ENCODE data around the gene RALGAPA2.

The RALGAPA2 gene

GRCh38 chr20:20473657-20474056 is 238.8 kb downstream of the RALGAPA2 start:
- H3K36me3 ChIP-seq (ENCODE audit: control insufficient read depth in 2 of 2, insufficient read depth in 2 of 2, low read length in 2 of 2): peaks cover 8% of the 10 kb centered on the region in 2 donors
- no peak overlapping the region for H3K27ac ChIP-seq (ENCODE audit: low read depth in 2 of 2, low read length in 2 of 2)
- no peak overlapping the region for H3K9ac ChIP-seq (ENCODE audit: low read depth in 1 of 2, low read length in 2 of 2)

GRCh38 chr20:20472684-20473274 is 239.7 kb downstream of the RALGAPA2 start:
- H3K27me3 ChIP-seq (ENCODE audit: control insufficient read depth in 2 of 2, insufficient read depth in 2 of 2, low read length in 2 of 2): no peaks in the 10 kb centered on the region
- H3K27ac ChIP-seq (ENCODE audit: low read depth in 2 of 2, low read length in 2 of 2): no peak overlapping the region
- no peak overlapping the region for H3K4me3 ChIP-seq (ENCODE audit: low read length in 2 of 2)
- no peaks in the 10 kb centered on the region for H3K9me3 ChIP-seq (ENCODE audit: control insufficient read depth in 2 of 2, low read length in 2 of 2)
- no peak overlapping the region for H3K9ac ChIP-seq (ENCODE audit: low read depth in 1 of 2, low read length in 2 of 2)
- H3K4me1 ChIP-seq (ENCODE audit: control insufficient read depth in 2 of 2, insufficient read depth in 2 of 2, low read length in 2 of 2): no peaks in the 10 kb centered on the region
- H3K36me3 ChIP-seq (ENCODE audit: control insufficient read depth in 2 of 2, insufficient read depth in 2 of 2, low read length in 2 of 2): peaks cover 12 to 14% of the 10 kb centered on the region in 2 donors

More at GRCh38 chr20:20473657-20474056, 238.8 kb downstream of the RALGAPA2 start:
- Histone ChIP-seq H3K4me3 (ENCODE audit: low read length in 2 of 2) (no peak overlapping the region), H3K9me3 (ENCODE audit: control insufficient read depth in 2 of 2, low read length in 2 of 2) (no peaks in the 10 kb centered on the region), H3K27me3 (ENCODE audit: control insufficient read depth in 2 of 2, insufficient read depth in 2 of 2, low read length in 2 of 2) (no peaks in the 10 kb centered on the region), H3K4me1 (ENCODE audit: control insufficient read depth in 2 of 2, insufficient read depth in 2 of 2, low read length in 2 of 2) (no peaks in the 10 kb centered on the region)

GRCh38 chr20:20466341-20466879 is 246.0 kb downstream of the RALGAPA2 start:
- Histone ChIP-seq H3K27ac (ENCODE audit: low read depth in 2 of 2, low read length in 2 of 2) (no peak overlapping the region), H3K9ac (ENCODE audit: low read depth in 1 of 2, low read length in 2 of 2) (no peak overlapping the region), H3K4me1 (ENCODE audit: control insufficient read depth in 2 of 2, insufficient read depth in 2 of 2, low read length in 2 of 2) (no peaks in the 10 kb centered on the region), H3K4me3 (ENCODE audit: low read length in 2 of 2) (no peak overlapping the region), H3K36me3 (ENCODE audit: control insufficient read depth in 2 of 2, insufficient read depth in 2 of 2, low read length in 2 of 2) (peaks cover 9 to 12% of the 10 kb centered on the region in 2 donors), H3K9me3 (ENCODE audit: control insufficient read depth in 2 of 2, low read length in 2 of 2) (no peaks in the 10 kb centered on the region), H3K27me3 (ENCODE audit: control insufficient read depth in 2 of 2, insufficient read depth in 2 of 2, low read length in 2 of 2) (no peaks in the 10 kb centered on the region)

- H3K36me3 ChIP-seq (ENCODE audit: control insufficient read depth in 2 of 2, insufficient read depth in 2 of 2, low read length in 2 of 2): peaks cover 9 to 12% of the 10 kb centered on the region in 2 donors
- H3K27ac ChIP-seq (ENCODE audit: low read depth in 2 of 2, low read length in 2 of 2): no peak overlapping the region
- no peaks in the 10 kb centered on the region for H3K9me3 ChIP-seq (ENCODE audit: control insufficient read depth in 2 of 2, low read length in 2 of 2)
- H3K4me3 ChIP-seq (ENCODE audit: low read length in 2 of 2): no peak overlapping the region
- no peak overlapping the region for H3K9ac ChIP-seq (ENCODE audit: low read depth in 1 of 2, low read length in 2 of 2)
- H3K4me1 ChIP-seq (ENCODE audit: control insufficient read depth in 2 of 2, insufficient read depth in 2 of 2, low read length in 2 of 2): no peaks in the 10 kb centered on the region
- H3K27me3 ChIP-seq (ENCODE audit: control insufficient read depth in 2 of 2, insufficient read depth in 2 of 2, low read length in 2 of 2): no peaks in the 10 kb centered on the region
Measured at GRCh38 chr20:20465252-20465651, 247.2 kb downstream of the RALGAPA2 start.

GRCh38 chr20:20463933-20464374 is 248.5 kb downstream of the RALGAPA2 start:
- Histone ChIP-seq H3K27me3 (ENCODE audit: control insufficient read depth in 2 of 2, insufficient read depth in 2 of 2, low read length in 2 of 2) (no peaks in the 10 kb centered on the region), H3K4me1 (ENCODE audit: control insufficient read depth in 2 of 2, insufficient read depth in 2 of 2, low read length in 2 of 2) (no peaks in the 10 kb centered on the region), H3K9ac (ENCODE audit: low read depth in 1 of 2, low read length in 2 of 2) (no peak overlapping the region), H3K27ac (ENCODE audit: low read depth in 2 of 2, low read length in 2 of 2) (no peak overlapping the region), H3K4me3 (ENCODE audit: low read length in 2 of 2) (no peak overlapping the region), H3K9me3 (ENCODE audit: control insufficient read depth in 2 of 2, low read length in 2 of 2) (no peaks in the 10 kb centered on the region), H3K36me3 (ENCODE audit: control insufficient read depth in 2 of 2, insufficient read depth in 2 of 2, low read length in 2 of 2) (peaks cover 7 to 8% of the 10 kb centered on the region in 2 donors)

GRCh38 chr20:20462185-20462584 is 250.3 kb downstream of the RALGAPA2 start:
- no peak overlapping the region for H3K9ac ChIP-seq (ENCODE audit: low read depth in 1 of 2, low read length in 2 of 2)
- H3K9me3 ChIP-seq (ENCODE audit: control insufficient read depth in 2 of 2, low read length in 2 of 2): no peaks in the 10 kb centered on the region
- no peak overlapping the region for H3K27ac ChIP-seq (ENCODE audit: low read depth in 2 of 2, low read length in 2 of 2)
- peaks cover 4 to 5% of the 10 kb centered on the region in 2 donors for H3K36me3 ChIP-seq (ENCODE audit: control insufficient read depth in 2 of 2, insufficient read depth in 2 of 2, low read length in 2 of 2)
- peaks cover 0 to 5% of the 10 kb centered on the region in 2 donors for H3K4me1 ChIP-seq (ENCODE audit: control insufficient read depth in 2 of 2, insufficient read depth in 2 of 2, low read length in 2 of 2)
- no peak overlapping the region for H3K4me3 ChIP-seq (ENCODE audit: low read length in 2 of 2)
- no peaks in the 10 kb centered on the region for H3K27me3 ChIP-seq (ENCODE audit: control insufficient read depth in 2 of 2, insufficient read depth in 2 of 2, low read length in 2 of 2)

GRCh38 chr20:20461551-20461950 is 250.9 kb downstream of the RALGAPA2 start:
- Histone ChIP-seq H3K9me3 (ENCODE audit: control insufficient read depth in 2 of 2, low read length in 2 of 2) (no peaks in the 10 kb centered on the region), H3K27me3 (ENCODE audit: control insufficient read depth in 2 of 2, insufficient read depth in 2 of 2, low read length in 2 of 2) (no peaks in the 10 kb centered on the region), H3K4me3 (ENCODE audit: low read length in 2 of 2) (no peak overlapping the region), H3K4me1 (ENCODE audit: control insufficient read depth in 2 of 2, insufficient read depth in 2 of 2, low read length in 2 of 2) (peaks cover 0 to 5% of the 10 kb centered on the region in 2 donors), H3K27ac (ENCODE audit: low read depth in 2 of 2, low read length in 2 of 2) (no peak overlapping the region), H3K36me3 (ENCODE audit: control insufficient read depth in 2 of 2, insufficient read depth in 2 of 2, low read length in 2 of 2) (peaks cover 4 to 5% of the 10 kb centered on the region in 2 donors), H3K9ac (ENCODE audit: low read depth in 1 of 2, low read length in 2 of 2) (no peak overlapping the region)

GRCh38 chr20:20459726-20460125 is 252.7 kb downstream of the RALGAPA2 start:
- Histone ChIP-seq H3K4me3 (ENCODE audit: low read length in 2 of 2) (no peak overlapping the region), H3K27me3 (ENCODE audit: control insufficient read depth in 2 of 2, insufficient read depth in 2 of 2, low read length in 2 of 2) (no peaks in the 10 kb centered on the region), H3K27ac (ENCODE audit: low read depth in 2 of 2, low read length in 2 of 2) (no peak overlapping the region), H3K9me3 (ENCODE audit: control insufficient read depth in 2 of 2, low read length in 2 of 2) (no peaks in the 10 kb centered on the region), H3K4me1 (ENCODE audit: control insufficient read depth in 2 of 2, insufficient read depth in 2 of 2, low read length in 2 of 2) (peaks cover 0 to 5% of the 10 kb centered on the region in 2 donors), H3K36me3 (ENCODE audit: control insufficient read depth in 2 of 2, insufficient read depth in 2 of 2, low read length in 2 of 2) (peaks cover 4 to 11% of the 10 kb centered on the region in 2 donors), H3K9ac (ENCODE audit: low read depth in 1 of 2, low read length in 2 of 2) (no peak overlapping the region)

GRCh38 chr20:20457392-20458126 is 254.9 kb downstream of the RALGAPA2 start:
- Histone ChIP-seq H3K4me3 (ENCODE audit: low read length in 2 of 2) (no peak overlapping the region), H3K36me3 (ENCODE audit: control insufficient read depth in 2 of 2, insufficient read depth in 2 of 2, low read length in 2 of 2) (peaks cover 10 to 11% of the 10 kb centered on the region in 2 donors), H3K9ac (ENCODE audit: low read depth in 1 of 2, low read length in 2 of 2) (no peak overlapping the region), H3K27ac (ENCODE audit: low read depth in 2 of 2, low read length in 2 of 2) (no peak overlapping the region), H3K27me3 (ENCODE audit: control insufficient read depth in 2 of 2, insufficient read depth in 2 of 2, low read length in 2 of 2) (no peaks in the 10 kb centered on the region), H3K9me3 (ENCODE audit: control insufficient read depth in 2 of 2, low read length in 2 of 2) (no peaks in the 10 kb centered on the region), H3K4me1 (ENCODE audit: control insufficient read depth in 2 of 2, insufficient read depth in 2 of 2, low read length in 2 of 2) (peaks cover 0 to 5% of the 10 kb centered on the region in 2 donors)

GRCh38 chr20:20456741-20457140 is 255.7 kb downstream of the RALGAPA2 start:
- Histone ChIP-seq H3K27ac (ENCODE audit: low read depth in 2 of 2, low read length in 2 of 2) (no peak overlapping the region), H3K9ac (ENCODE audit: low read depth in 1 of 2, low read length in 2 of 2) (no peak overlapping the region), H3K9me3 (ENCODE audit: control insufficient read depth in 2 of 2, low read length in 2 of 2) (no peaks in the 10 kb centered on the region), H3K4me1 (ENCODE audit: control insufficient read depth in 2 of 2, insufficient read depth in 2 of 2, low read length in 2 of 2) (peaks cover 0 to 5% of the 10 kb centered on the region in 2 donors), H3K4me3 (ENCODE audit: low read length in 2 of 2) (no peak overlapping the region), H3K36me3 (ENCODE audit: control insufficient read depth in 2 of 2, insufficient read depth in 2 of 2, low read length in 2 of 2) (peaks cover 10 to 11% of the 10 kb centered on the region in 2 donors), H3K27me3 (ENCODE audit: control insufficient read depth in 2 of 2, insufficient read depth in 2 of 2, low read length in 2 of 2) (no peaks in the 10 kb centered on the region)
